Panc1 (cell line): ENCODE data around the gene GOLGA6A. TPM values are rescaled to one million over a fixed set of nuclear protein-coding genes. Genes with fewer than 3 reads are reported as not detected.

Experiments
- ATAC-seq: fragments of 200-7000 bp; cut with Tn5 transposase; 2 replicates; pipeline ENCODE4 v1.9.1; 2020; ENCODE audit warnings: mild to moderate bottlenecking, moderate library complexity
- BruUV-seq: library from RNA; stranded (reverse); fragments of 400-500 nt; replicated peaks from 2 replicates; lab custom pipeline; 2021; lab: Mats Ljungman, UMichigan
- CTCF ChIA-PET: fragments of 300-600 bp; sonication (Branson Sonifier 250); formaldehyde crosslinking; loops from one replicate; lab custom pipeline; 2022; ENCODE audit warnings: antibody characterized with exemption; lab: Charles Lee
- POLR2A ChIA-PET: fragments of 300-600 bp; sonication (Branson Sonifier 250); formaldehyde crosslinking; loops from one replicate; lab custom pipeline; 2022; ENCODE audit warnings: antibody characterized with exemption; lab: Charles Lee
- DNase-seq: peaks from one replicate; pipeline ENCODE4 v3.0.0-alpha.2; 2010; ENCODE audit warnings: low read depth, low spot score
- H3K27ac ChIP-seq: 2 replicates; pipeline ENCODE4 v1.5.1; 2011; ENCODE audit warnings: mild to moderate bottlenecking, low read length, inconsistent platforms
- H3K27me3 ChIP-seq: fragments of 200-500 bp; sonication (Bioruptor generic); 2 replicates; pipeline ENCODE4 v1.6.0; 2014; ENCODE audit warnings: low read length, inconsistent platforms; ENCODE audit not compliant: control insufficient read depth, insufficient read depth
- H3K36me3 ChIP-seq: fragments of 200-500 bp; sonication (Bioruptor generic); 2 replicates; pipeline ENCODE4 v1.5.1; 2014; ENCODE audit warnings: inconsistent platforms, mild to moderate bottlenecking, low read length, moderate library complexity; ENCODE audit not compliant: control insufficient read depth, insufficient read depth
- H3K4me1 ChIP-seq: 2 replicates; pipeline ENCODE4 v1.5.1; 2011; ENCODE audit warnings: inconsistent platforms, mild to moderate bottlenecking, low read length, moderate library complexity; ENCODE audit not compliant: control insufficient read depth, insufficient read depth
- H3K4me3 ChIP-seq, 2 experiments: 2 replicates each; pipeline ENCODE4 v1.5.1; 2011 to 2012; ENCODE audit warnings: low read depth in 2 of 2, low read length in 2 of 2, mild to moderate bottlenecking in 2 of 2, inconsistent platforms in 1 of 2, moderate library complexity in 1 of 2
- H3K9me3 ChIP-seq: fragments of 200-500 bp; sonication (Bioruptor generic); 2 replicates; pipeline ENCODE4 v1.5.1; 2014; ENCODE audit warnings: low read depth, mild to moderate bottlenecking, inconsistent platforms, low read length, moderate library complexity; ENCODE audit not compliant: control insufficient read depth, insufficient read depth
- POLR2AphosphoS5 ChIP-seq: IDR thresholded peaks from 2 replicates; pipeline ENCODE4 v1.6.1; 2012; ENCODE audit warnings: mild to moderate bottlenecking, low read depth, low read length, moderate library complexity
- SIN3A ChIP-seq: IDR thresholded peaks from 2 replicates; pipeline ENCODE4 v1.6.1; 2012; ENCODE audit warnings: low read depth, mild to moderate bottlenecking, low read length, moderate library complexity, borderline replicate concordance; ENCODE audit not compliant: insufficient read depth
- TCF7L2 ChIP-seq: IDR thresholded peaks from 2 replicates; pipeline ENCODE4 v1.6.1; 2011; ENCODE audit warnings: mild to moderate bottlenecking, low read depth, low read length, inconsistent platforms
- in situ Hi-C: cut with HindIII; loops from 2 replicates; pipeline ENCODE4 v1.10.0; 2016; ENCODE audit warnings: low sequenced_read_pairs, low pct_unique_long_range_greater_than_20kb
- intact Hi-C: fragments of 100-400 bp; cut with micrococcal nuclease; formaldehyde crosslinking; loops from one replicate; pipeline ENCODE4 v1.10.0; 2022; ENCODE audit not compliant: unreplicated experiment
- total RNA-seq: library from RNA; stranded (reverse); gene quantifications from one replicate; pipeline ENCODE4 v1.2.1, GENCODE V29; 2021; ENCODE audit not compliant: unreplicated experiment
- TF ChIP-seq, protein P1 (sequence below): fragments of 450-650 bp; IDR thresholded peaks from 2 replicates; pipeline ENCODE4 v1.5.1; 2017; ENCODE audit warnings: mild to moderate bottlenecking
- TF ChIP-seq, protein P2 (sequence below), 2 experiments: IDR thresholded peaks; 2 replicates each; pipeline ENCODE4 v1.6.1; 2011 to 2012; ENCODE audit warnings: low read depth in 2 of 2, control low read depth in 1 of 2, low read length in 1 of 2, mild to moderate bottlenecking in 1 of 2, moderate library complexity in 1 of 2; ENCODE audit not compliant: insufficient read depth in 1 of 2

Gene GOLGA6A
- total RNA-seq, 1 experiment from 2014 or later = 0.05 TPM

DNA sequence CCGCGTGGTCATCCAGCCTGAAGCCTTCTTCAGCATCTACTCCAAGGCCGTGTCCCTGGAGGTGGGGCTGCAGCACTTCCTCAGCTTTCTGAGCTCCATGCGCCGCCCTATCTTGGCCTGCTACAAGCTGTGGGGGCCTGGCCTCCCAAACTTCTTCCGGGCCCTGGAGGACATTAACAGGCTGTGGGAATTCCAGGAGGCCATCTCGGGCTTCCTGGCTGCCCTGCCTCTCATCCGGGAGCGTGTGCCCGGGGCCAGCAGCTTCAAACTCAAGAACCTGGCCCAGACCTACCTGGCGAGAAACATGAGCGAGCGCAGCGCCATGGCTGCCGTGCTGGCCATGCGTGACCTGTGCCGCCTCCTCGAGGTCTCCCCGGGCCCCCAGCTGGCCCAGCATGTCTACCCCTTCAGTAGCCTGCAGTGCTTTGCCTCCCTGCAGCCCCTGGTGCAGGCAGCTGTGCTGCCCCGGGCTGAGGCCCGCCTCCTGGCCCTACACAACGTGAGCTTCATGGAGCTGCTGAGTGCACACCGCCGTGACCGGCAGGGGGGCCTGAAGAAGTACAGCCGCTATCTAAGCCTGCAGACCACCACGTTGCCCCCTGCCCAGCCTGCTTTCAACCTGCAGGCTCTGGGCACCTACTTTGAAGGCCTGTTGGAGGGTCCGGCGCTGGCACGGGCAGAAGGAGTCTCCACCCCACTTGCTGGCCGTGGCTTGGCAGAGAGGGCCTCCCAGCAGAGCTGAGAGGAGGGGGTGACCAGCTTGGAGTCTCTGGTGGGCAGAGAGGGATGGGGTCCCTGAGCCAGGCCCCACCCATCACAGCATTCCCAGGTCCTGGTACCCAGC, 37.9 kb downstream of the GOLGA6A start:
- ChIA-PET CTCF (no interaction called here), POLR2A (no interaction called here)
- no peaks in the 10 kb centered on the region for H3K27me3 ChIP-seq
- intact Hi-C loops (no loop called here), in situ Hi-C loops (no loop called here)
- no peak overlapping the region for H3K4me3 ChIP-seq
- no peaks in the 10 kb centered on the region for H3K9me3 ChIP-seq
- no peaks in the 10 kb centered on the region for H3K4me1 ChIP-seq
- H3K36me3 ChIP-seq = no peaks in the 10 kb centered on the region
- no peak for ATAC-seq
- no TSS peak for BruUV-seq
- H3K27ac ChIP-seq = no peak overlapping the region
- no peak for TF ChIP-seq SIN3A
- TF ChIP-seq, protein P1, sequence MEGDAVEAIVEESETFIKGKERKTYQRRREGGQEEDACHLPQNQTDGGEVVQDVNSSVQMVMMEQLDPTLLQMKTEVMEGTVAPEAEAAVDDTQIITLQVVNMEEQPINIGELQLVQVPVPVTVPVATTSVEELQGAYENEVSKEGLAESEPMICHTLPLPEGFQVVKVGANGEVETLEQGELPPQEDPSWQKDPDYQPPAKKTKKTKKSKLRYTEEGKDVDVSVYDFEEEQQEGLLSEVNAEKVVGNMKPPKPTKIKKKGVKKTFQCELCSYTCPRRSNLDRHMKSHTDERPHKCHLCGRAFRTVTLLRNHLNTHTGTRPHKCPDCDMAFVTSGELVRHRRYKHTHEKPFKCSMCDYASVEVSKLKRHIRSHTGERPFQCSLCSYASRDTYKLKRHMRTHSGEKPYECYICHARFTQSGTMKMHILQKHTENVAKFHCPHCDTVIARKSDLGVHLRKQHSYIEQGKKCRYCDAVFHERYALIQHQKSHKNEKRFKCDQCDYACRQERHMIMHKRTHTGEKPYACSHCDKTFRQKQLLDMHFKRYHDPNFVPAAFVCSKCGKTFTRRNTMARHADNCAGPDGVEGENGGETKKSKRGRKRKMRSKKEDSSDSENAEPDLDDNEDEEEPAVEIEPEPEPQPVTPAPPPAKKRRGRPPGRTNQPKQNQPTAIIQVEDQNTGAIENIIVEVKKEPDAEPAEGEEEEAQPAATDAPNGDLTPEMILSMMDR = no peak
- TF ChIP-seq, protein P2, sequence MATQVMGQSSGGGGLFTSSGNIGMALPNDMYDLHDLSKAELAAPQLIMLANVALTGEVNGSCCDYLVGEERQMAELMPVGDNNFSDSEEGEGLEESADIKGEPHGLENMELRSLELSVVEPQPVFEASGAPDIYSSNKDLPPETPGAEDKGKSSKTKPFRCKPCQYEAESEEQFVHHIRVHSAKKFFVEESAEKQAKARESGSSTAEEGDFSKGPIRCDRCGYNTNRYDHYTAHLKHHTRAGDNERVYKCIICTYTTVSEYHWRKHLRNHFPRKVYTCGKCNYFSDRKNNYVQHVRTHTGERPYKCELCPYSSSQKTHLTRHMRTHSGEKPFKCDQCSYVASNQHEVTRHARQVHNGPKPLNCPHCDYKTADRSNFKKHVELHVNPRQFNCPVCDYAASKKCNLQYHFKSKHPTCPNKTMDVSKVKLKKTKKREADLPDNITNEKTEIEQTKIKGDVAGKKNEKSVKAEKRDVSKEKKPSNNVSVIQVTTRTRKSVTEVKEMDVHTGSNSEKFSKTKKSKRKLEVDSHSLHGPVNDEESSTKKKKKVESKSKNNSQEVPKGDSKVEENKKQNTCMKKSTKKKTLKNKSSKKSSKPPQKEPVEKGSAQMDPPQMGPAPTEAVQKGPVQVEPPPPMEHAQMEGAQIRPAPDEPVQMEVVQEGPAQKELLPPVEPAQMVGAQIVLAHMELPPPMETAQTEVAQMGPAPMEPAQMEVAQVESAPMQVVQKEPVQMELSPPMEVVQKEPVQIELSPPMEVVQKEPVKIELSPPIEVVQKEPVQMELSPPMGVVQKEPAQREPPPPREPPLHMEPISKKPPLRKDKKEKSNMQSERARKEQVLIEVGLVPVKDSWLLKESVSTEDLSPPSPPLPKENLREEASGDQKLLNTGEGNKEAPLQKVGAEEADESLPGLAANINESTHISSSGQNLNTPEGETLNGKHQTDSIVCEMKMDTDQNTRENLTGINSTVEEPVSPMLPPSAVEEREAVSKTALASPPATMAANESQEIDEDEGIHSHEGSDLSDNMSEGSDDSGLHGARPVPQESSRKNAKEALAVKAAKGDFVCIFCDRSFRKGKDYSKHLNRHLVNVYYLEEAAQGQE (IDR thresholded peaks at IDR 0.05; ENCODE audit: insufficient read depth in 1 of 2, low read depth in 2 of 2, low read length in 1 of 2) = no peak
- TF ChIP-seq POLR2AphosphoS5 = no peak
- TF ChIP-seq TCF7L2 = no peak
- DNase-seq = no peak

DNA sequence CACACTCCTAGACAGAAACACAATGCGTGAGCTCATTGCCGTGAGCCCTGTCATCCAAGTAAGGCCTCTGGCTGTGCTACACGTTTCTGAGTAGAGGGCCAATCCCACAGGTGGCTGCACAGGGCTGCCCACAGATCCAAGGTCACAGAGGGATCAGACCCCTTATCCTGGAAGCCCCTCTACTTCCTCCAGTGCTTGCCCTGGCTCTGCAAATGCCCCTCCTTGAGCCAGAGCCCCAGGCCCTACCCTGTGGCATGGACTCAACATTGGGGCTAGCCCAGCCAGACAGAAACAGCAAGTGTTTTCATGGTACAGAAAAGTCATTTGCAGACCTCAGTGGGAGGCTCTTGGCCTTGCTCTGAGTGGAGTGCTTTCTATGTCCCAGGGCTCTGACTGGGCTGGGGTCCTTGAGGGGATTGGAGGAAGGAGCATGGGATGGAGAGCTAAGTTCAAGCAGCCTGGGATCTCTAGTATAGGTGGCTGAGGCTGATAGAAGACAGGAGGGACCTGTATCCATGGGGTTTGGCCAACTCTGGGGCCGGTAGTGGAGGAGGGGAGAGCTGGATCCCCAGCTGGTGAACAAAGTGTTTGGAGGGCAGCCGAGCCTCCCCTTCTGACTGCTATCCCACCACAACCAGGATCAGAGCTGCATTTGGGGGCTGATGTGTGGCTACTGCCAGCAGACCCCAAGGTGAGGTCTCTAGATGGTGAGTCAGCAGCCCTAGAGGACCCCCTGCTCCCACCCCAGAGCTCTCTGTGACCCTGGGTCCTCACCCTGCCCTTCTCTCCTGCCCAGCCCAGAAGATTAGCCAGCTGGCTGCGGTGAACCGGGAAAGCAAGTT, 38.7 kb downstream of the GOLGA6A start:
- DNase-seq (no peak), ATAC-seq (no peak)
- no peak overlapping the region for H3K27ac ChIP-seq
- no peaks in the 10 kb centered on the region for H3K36me3 ChIP-seq
- TF ChIP-seq SIN3A = no peak
- TF ChIP-seq, protein P2 (IDR thresholded peaks at IDR 0.05; ENCODE audit: insufficient read depth in 1 of 2, low read depth in 2 of 2, low read length in 1 of 2) = no peak
- no peak for TF ChIP-seq POLR2AphosphoS5
- TF ChIP-seq, protein P1 = no peak
- TF ChIP-seq TCF7L2 = no peak
- no peaks in the 10 kb centered on the region for H3K9me3 ChIP-seq
- no peaks in the 10 kb centered on the region for H3K4me1 ChIP-seq
- no TSS peak for BruUV-seq
- in situ Hi-C loops = no loop called here
- CTCF ChIA-PET = interaction anchor here (0.9 to 1.2 kb wide), 2 partner anchors 71 to 278 kb away, joined by 3 to 4 read pairs; no protein-coding TSS in a partner anchor
- POLR2A ChIA-PET = interaction anchor here (0.6 kb wide), 1 partner anchor 298 kb away, joined by 5 read pairs; no protein-coding TSS in a partner anchor
- H3K4me3 ChIP-seq = no peak overlapping the region
- H3K27me3 ChIP-seq = no peaks in the 10 kb centered on the region
- intact Hi-C loops = no loop called here
